HepG2 (cell line): ENCODE data around the gene HARBI1. TPM values are rescaled to one million over a fixed set of nuclear protein-coding genes. Genes with fewer than 3 reads are reported as not detected.

Experiments
- BRF2 ChIP-seq: sonication (generic); formaldehyde crosslinking; IDR thresholded peaks from 2 replicates; pipeline ENCODE4 v1.8.1; 2022; ENCODE audit warnings: mild to moderate bottlenecking, missing genetic modification reagents
- EEA1 ChIP-seq: sonication (generic); formaldehyde crosslinking; IDR thresholded peaks from 2 replicates; pipeline ENCODE4 v1.5.1; 2020; ENCODE audit warnings: mild to moderate bottlenecking, missing genetic modification reagents, borderline replicate concordance
- ETV6 ChIP-seq: sonication (generic); formaldehyde crosslinking; conservative IDR thresholded peaks from 2 replicates; pipeline ENCODE4 v1.4.0; 2020; ENCODE audit warnings: missing genetic modification reagents
- HMG20A ChIP-seq: IDR thresholded peaks from 2 replicates; pipeline ENCODE4 v1.6.1; 2016; ENCODE audit warnings: borderline replicate concordance
- ISL2 ChIP-seq: sonication (generic); formaldehyde crosslinking; IDR thresholded peaks from 2 replicates; pipeline ENCODE4 v1.5.0; 2020; ENCODE audit warnings: missing genetic modification reagents
- KLF12 ChIP-seq: sonication (generic); formaldehyde crosslinking; IDR thresholded peaks from 2 replicates; pipeline ENCODE4 v1.4.0; 2020; ENCODE audit warnings: missing genetic modification reagents, borderline replicate concordance
- MAFG ChIP-seq: sonication (generic); formaldehyde crosslinking; IDR thresholded peaks from 2 replicates; pipeline ENCODE4 v1.5.1; 2020; ENCODE audit warnings: mild to moderate bottlenecking, missing genetic modification reagents
- MED1 ChIP-seq: sonication (generic); formaldehyde crosslinking; IDR thresholded peaks from 2 replicates; pipeline ENCODE4 v1.4.0; 2020; ENCODE audit warnings: missing genetic modification reagents
- NFE2L1 ChIP-seq: sonication (generic); formaldehyde crosslinking; IDR thresholded peaks from 2 replicates; pipeline ENCODE4 v1.4.0; 2020; ENCODE audit warnings: missing genetic modification reagents, mild to moderate bottlenecking, borderline replicate concordance
- POLR2G ChIP-seq: fragments of 200-400 bp; formaldehyde crosslinking; IDR thresholded peaks from 2 replicates; pipeline ENCODE4 v1.6.1; 2018; ENCODE audit warnings: mild to moderate bottlenecking, low read depth, low read length, moderate library complexity
- PPARG ChIP-seq: conservative IDR thresholded peaks from 2 replicates; pipeline ENCODE4 v1.6.1; 2016; ENCODE audit warnings: missing biosample characterization, missing genetic modification reagents
- RFX5 ChIP-seq: IDR thresholded peaks from 2 replicates; pipeline ENCODE4 v1.6.1; 2011; ENCODE audit warnings: low read depth, low read length, improper control_type of control experiment
- SMARCC2 ChIP-seq: fragments of 450-650 bp; IDR thresholded peaks from 2 replicates; pipeline ENCODE4 v1.6.1; 2017; ENCODE audit warnings: antibody characterized with exemption, mild to moderate bottlenecking
- STAT5B ChIP-seq: sonication (generic); formaldehyde crosslinking; IDR thresholded peaks from 2 replicates; pipeline ENCODE4 v1.4.0; 2020; ENCODE audit warnings: missing genetic modification reagents
- TAF1 ChIP-seq: sonication (generic); formaldehyde crosslinking; IDR thresholded peaks from 2 replicates; pipeline ENCODE4 v1.4.0; 2020; ENCODE audit warnings: missing genetic modification reagents
- YEATS4 ChIP-seq: sonication (generic); formaldehyde crosslinking; IDR thresholded peaks from 2 replicates; pipeline ENCODE4 v1.4.0; 2020; ENCODE audit warnings: missing genetic modification reagents, borderline replicate concordance
- ZNF234 ChIP-seq: sonication (generic); formaldehyde crosslinking; conservative IDR thresholded peaks from 2 replicates; pipeline ENCODE4 v1.5.1; 2020; ENCODE audit warnings: mild to moderate bottlenecking, missing genetic modification reagents
- ZNF432 ChIP-seq: sonication (generic); formaldehyde crosslinking; IDR thresholded peaks from 2 replicates; pipeline ENCODE4 v1.5.0; 2020; ENCODE audit warnings: missing genetic modification reagents, mild to moderate bottlenecking, borderline replicate concordance
- ZNF562 ChIP-seq: sonication (generic); formaldehyde crosslinking; IDR thresholded peaks from 2 replicates; pipeline ENCODE4 v1.8.0; 2022; ENCODE audit warnings: missing genetic modification reagents, borderline replicate concordance
- ZNF605 ChIP-seq: sonication (generic); formaldehyde crosslinking; IDR thresholded peaks from 2 replicates; pipeline ENCODE4 v1.8.0; 2022; ENCODE audit warnings: mild to moderate bottlenecking, missing genetic modification reagents
- ZNF703 ChIP-seq: sonication (generic); formaldehyde crosslinking; IDR thresholded peaks from 2 replicates; pipeline ENCODE4 v1.5.1; 2020; ENCODE audit warnings: missing genetic modification reagents, mild to moderate bottlenecking, moderate library complexity, borderline replicate concordance
- ZNF710 ChIP-seq: sonication (generic); formaldehyde crosslinking; IDR thresholded peaks from 2 replicates; pipeline ENCODE4 v1.5.0; 2020; ENCODE audit warnings: mild to moderate bottlenecking, missing genetic modification reagents, borderline replicate concordance
- ZNF761 ChIP-seq: sonication (generic); formaldehyde crosslinking; conservative IDR thresholded peaks from 2 replicates; pipeline ENCODE4 v1.4.0; 2020; ENCODE audit warnings: mild to moderate bottlenecking, missing genetic modification reagents
- polyA plus RNA-seq, 8 experiments: library from polyadenylated mRNA; depleted of rRNA in 3 of 8; stranded (reverse) in 7 of 8; unstranded in 1 of 8; fragments of >200 nt; fragmentation: Illumina TruSeq in 4 of 8; extraction: Trizol in 4 of 8; gene quantifications; 2 replicates each; pipeline versions ENCODE4 v1.2.1 to v1.2.3, GENCODE V29; 2011 to 2016; ENCODE audit warnings: low read depth in 4 of 8, missing spikeins in 1 of 8, mixed read lengths in 1 of 8; ENCODE audit not compliant: insufficient read depth in 1 of 8
- total RNA-seq, 5 experiments: library from RNA; depleted of rRNA; stranded (reverse); fragments of >200 nt; fragmentation: Illumina TruSeq; extraction: Trizol; gene quantifications; 2 replicates each; pipeline ENCODE4 v1.2.3, GENCODE V29; 2016; ENCODE audit warnings: low read depth in 1 of 5
- TF ChIP-seq, protein P1 (sequence below): IDR thresholded peaks from 2 replicates; pipeline ENCODE4 v1.6.1; 2016; ENCODE audit warnings: control low read depth
- TF ChIP-seq, protein P2 (sequence below): sonication (generic); formaldehyde crosslinking; IDR thresholded peaks from 2 replicates; pipeline ENCODE4 v1.5.0; 2020; ENCODE audit warnings: mild to moderate bottlenecking, missing genetic modification reagents

Gene HARBI1
- total and polyA plus RNA-seq, 2 of the 13 experiments (the other 11 are each of a cell fraction or from before 2014, with no cell fraction given), result 2.5 to 4.8 TPM

DNA sequence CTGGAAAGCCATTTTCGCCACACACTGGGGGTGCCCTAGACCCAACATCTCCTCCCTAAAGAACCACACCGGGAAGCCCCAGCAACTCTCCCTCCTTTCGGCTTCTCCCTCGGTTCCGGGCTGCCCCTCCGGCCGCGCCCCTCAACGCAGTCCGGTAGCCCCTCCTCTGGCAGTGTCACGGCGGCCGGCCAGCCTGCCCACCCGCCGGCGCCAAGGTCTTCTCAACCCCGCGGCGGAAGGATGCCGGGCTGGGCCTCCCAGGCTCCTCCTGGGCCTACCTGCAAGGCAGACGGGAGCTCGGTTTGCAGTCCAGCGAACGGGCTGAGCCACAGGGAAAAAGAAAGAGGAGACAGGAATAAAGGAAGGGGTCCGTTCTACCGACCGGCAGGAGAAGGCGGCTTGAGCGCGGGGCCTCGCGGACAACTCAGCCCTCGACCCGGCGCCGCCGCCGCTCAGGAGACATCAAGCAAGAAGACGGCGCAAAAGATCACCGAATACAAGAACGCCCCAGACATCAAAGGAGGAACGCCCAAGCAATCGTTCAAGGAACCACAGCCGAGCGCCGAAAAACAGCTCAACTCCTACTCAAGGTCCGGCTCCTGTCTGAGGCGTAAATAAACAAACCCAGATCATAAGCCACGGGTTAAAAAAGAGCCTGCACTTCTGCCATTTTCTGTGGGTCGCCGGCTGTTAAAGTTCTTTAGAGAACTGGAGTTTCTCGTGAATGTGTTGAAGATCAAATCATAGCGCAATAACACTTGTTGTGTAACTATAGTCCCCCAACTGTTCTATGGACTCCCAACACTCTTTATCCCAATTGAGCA lies 23.3 kb downstream of the HARBI1 start, which contains the start of gene AMBRA1 (continued):
- TF ChIP-seq RFX5, result no peak
- 0 out of 2 replicates have a peak, but pooled peaks have one; percentile 13 for TF ChIP-seq HMG20A
- TF ChIP-seq PPARG (CRISPR knock-in tag), result peak; percentile 52; the same call in 1 of the 2 replicates
- no peak for TF ChIP-seq STAT5B
- peak; percentile 84 for TF ChIP-seq POLR2G
- TF ChIP-seq ZNF703, result peak; percentile 53; the same call in 1 of the 2 replicates
- no peak for TF ChIP-seq ZNF562 (CRISPR knock-in tag)
- TF ChIP-seq EEA1 (CRISPR knock-in tag), result no peak; the same call in 1 of the 2 replicates
- no peak for TF ChIP-seq BRF2
- TF ChIP-seq MAFG (CRISPR knock-in tag), result no peak
- TF ChIP-seq ZNF432 (CRISPR knock-in tag), result no peak
- TF ChIP-seq ZNF710, result peak; percentile 43; the same call in 1 of the 2 replicates
- no peak for TF ChIP-seq ZNF761 (CRISPR knock-in tag)
- no peak; the same call in 1 of the 2 replicates for TF ChIP-seq KLF12 (CRISPR knock-in tag)
- no peak for TF ChIP-seq ZNF234 (CRISPR knock-in tag)
- TF ChIP-seq ISL2, result no peak; the same call in 1 of the 2 replicates
- TF ChIP-seq MED1 (CRISPR knock-in tag), result peak; percentile 71
- peak; percentile 76 for TF ChIP-seq YEATS4 (CRISPR knock-in tag)
- TF ChIP-seq, protein P1, sequence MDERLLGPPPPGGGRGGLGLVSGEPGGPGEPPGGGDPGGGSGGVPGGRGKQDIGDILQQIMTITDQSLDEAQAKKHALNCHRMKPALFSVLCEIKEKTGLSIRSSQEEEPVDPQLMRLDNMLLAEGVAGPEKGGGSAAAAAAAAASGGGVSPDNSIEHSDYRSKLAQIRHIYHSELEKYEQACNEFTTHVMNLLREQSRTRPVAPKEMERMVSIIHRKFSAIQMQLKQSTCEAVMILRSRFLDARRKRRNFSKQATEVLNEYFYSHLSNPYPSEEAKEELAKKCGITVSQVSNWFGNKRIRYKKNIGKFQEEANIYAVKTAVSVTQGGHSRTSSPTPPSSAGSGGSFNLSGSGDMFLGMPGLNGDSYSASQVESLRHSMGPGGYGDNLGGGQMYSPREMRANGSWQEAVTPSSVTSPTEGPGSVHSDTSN (CRISPR knock-in tag), result no peak
- TF ChIP-seq ZNF605 (CRISPR knock-in tag), result peak; percentile 57; the same call in 1 of the 2 replicates
- TF ChIP-seq TAF1 (CRISPR knock-in tag), result peak; percentile 83
- no peak for TF ChIP-seq SMARCC2
- TF ChIP-seq, protein P2, sequence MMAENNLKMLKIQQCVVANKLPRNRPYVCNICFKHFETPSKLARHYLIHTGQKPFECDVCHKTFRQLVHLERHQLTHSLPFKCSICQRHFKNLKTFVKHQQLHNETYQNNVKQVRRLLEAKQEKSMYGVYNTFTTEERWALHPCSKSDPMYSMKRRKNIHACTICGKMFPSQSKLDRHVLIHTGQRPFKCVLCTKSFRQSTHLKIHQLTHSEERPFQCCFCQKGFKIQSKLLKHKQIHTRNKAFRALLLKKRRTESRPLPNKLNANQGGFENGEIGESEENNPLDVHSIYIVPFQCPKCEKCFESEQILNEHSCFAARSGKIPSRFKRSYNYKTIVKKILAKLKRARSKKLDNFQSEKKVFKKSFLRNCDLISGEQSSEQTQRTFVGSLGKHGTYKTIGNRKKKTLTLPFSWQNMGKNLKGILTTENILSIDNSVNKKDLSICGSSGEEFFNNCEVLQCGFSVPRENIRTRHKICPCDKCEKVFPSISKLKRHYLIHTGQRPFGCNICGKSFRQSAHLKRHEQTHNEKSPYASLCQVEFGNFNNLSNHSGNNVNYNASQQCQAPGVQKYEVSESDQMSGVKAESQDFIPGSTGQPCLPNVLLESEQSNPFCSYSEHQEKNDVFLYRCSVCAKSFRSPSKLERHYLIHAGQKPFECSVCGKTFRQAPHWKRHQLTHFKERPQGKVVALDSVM, result peak; percentile 64
- TF ChIP-seq ETV6 (CRISPR knock-in tag), result no peak
- 0 out of 2 replicates have a peak, but pooled peaks have one; percentile 24 for TF ChIP-seq NFE2L1 (CRISPR knock-in tag)
